Hematopoietic multipotent progenitor cell treated with erythropoietin and hydrocortisone succinate and interleukin-3 and kit ligand, for 8 days (in vitro differentiated cells): ENCODE measurements around the gene MYMK.
A peak's percentile ranks its signal among the peaks of the same experiment; 100 is the strongest.

Source experiments
- DNase-seq: peaks from one replicate; pipeline ENCODE4 v3.0.0-alpha.2; 2015

MYMK gene

DNA sequence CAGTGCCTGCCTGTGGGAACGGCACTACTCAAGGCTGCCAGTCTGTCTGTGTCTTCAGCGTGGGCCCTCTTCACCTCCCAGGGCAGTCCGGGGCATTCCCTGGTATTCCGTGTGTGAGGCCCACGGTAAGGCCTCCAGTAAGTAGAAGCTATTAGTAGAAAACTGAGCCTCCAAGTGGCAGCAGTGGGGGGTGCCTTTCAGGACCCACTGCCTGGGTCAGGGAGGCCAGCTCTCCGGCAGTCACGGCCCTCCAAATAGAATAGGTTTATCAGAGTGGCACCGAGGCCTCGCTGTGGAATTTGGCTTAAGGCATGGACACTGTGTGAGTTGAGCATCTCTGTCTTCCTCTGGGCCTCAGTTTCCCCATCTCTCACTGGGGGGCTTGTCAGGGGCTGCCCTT, 32.8 kb upstream of the MYMK start:
- DNase-seq = no peak

DNA sequence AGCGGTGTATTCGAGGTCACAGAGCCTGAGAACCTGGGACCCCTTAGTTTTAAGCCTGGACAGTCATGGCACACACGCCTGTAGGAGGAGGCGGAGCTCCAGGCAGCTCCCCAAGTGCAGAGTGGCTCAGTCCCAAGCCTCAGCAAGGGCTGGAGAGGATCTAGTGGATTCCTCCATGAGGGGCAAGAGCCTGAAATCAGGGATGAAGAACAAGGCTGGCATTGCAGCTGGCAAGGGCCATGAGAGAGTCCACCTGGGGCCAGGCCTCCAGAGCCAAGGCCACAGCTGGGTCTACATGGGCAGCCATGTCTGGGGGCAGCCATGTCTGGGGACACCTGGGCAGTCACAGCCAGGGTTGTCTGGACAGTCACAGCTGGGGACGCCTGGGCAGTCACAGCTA, 31.6 kb upstream of the MYMK start:
- no peak for DNase-seq

DNA sequence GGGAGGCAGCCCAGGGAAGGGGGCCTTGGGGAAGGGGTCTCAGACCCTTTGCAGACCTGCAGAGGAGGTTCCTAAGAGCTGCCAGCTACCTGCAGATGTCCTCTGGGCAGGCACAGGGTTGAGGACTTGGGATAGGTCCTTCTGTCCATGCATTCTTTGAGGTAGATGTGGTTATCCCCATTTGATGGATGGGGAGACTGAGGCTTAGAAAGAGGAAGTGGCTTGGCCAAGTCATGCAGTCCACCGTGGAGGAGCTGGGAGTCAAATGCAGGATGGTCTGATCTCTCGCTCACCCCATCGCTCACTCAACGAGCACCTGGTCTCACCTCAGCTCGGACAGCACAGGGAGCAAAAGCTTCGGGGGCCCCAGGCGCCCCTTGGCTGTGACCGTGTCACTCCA, 30.0 kb upstream of the MYMK start:
- DNase-seq = no peak

DNA sequence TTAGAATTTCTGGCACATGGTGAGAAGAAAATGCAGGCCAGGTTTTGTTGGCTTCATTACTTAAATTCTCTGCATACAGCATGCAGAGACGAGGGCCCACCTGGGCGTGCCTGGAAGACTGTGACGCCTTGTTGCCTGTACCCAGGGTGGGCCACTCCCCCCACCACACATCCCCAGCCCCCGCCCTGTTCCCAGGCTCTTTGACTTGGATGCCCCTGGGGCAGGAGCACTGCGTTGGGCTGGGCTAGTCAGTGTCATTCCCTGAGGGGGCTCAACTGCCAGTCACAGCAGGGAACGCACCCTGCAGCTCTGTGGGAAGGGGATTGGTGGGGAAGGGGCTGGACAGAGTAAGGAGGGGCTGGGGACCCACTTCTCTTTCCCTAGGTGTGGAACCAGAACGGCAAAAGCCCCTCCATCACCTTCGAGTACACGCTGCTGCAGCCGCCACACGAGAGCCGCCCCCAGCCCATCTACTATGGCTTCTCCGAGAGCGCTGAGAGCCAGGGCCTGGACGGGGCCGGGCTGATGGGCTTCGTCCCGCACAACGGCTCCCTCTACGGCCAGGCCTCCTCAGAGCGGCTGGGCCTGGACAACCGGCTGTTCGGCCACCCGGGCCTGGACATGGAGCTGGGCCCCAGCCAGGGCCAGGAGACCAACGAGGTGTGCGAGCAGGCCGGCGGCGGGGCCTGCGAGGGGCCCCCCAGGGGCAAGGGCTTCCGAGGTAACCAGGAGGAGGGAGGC, 29.4 kb upstream of the MYMK start:
- DNase-seq = no peak

DNA sequence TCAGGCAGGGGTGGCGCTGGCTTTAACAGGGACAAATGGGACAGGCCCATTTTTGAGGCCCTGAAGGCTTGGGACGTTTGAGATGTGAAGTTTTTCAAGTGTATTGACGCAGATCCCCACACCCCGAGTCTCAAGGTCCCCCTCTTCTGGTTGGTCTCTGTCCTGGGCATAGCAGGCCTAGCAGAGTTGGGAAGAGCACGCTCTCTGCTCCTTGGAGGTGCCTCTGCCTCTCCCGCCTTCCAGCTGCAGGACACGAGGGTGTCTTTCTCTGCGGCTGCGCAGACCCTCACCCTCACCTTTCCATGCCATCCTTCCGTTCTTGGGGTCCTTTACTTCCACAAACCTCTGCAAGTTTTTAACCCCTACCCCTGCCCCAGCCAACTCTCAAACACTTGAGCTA, 28.4 kb upstream of the MYMK start:
- no peak for DNase-seq

DNA sequence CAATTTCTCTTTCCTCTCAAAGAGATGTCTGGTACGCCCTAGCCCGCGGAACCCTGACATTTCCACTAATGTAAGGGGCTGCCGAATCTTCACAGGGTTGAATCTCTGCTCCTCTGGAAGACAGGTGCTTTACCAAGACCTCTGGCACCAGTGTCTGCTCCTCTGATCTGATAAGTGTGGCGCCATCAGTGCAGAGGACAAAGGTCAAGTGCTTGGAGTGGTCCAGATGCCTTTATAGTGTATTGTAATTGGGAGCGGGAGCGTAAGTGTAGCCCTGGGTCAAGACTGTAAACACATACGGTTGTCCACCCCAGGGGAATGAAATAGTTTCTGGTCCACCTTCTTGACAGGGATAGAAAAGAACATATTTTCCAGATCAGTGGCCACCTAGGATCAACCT, 27.5 kb upstream of the MYMK start:
- DNase-seq = no peak

DNA sequence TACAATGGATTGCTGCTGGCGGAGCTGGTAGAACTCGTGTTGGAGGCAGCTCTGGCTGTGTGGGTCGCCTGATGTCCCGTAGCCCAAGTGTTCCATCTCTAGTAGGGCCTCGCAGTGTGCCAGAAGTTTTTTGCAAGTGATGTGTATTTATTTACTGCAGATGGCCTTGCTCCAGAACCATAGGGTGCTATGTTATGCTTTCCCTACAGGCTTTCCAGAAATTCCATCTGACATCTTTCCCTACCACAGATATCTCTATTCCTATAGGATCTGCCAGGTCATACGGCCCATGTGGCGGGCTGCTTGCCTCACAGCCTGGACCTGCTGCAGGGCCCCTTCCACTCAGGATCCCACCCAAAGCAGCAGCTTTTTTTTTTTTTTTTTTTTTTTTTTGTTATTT, 26.7 kb upstream of the MYMK start:
- DNase-seq = no peak

DNA sequence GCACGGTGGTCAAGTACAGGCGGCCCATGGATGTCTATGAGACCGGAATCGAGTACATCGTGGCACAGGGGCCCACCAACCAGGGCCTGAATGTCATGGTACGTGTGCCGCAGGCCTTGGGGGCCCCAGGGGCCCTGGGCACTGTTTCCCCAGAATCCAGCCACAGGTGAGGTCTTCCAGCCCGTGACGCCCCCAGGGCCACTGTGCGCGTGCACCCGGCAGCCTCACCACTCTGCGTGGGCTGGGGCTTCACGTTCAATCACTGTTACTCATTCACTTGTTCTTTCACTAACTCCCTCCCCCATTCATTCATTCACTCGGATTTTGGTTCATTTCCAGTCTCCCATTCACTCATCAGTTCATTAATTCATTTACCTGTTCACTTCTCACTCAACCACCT, 22.4 kb upstream of the MYMK start:
- no peak for DNase-seq

DNA sequence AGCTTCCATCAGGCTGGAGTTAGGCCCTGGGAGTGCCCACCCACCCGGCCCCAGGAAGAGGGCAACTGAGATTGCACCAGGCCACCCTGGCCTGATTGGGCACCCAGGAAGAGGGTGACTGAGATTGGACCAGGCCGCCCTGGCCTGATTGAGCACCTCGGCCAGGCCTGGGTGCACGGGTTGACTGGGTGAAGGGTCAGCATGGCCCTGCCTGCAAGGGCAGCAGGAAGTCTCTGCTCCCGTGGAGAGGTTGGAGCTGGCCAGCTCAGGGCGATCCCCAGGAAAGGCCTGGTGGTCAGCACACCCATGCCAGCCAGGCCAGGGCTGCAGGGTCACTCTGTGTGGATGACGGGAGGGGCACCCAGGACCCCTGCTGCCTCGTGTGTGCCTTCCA, 21.5 kb upstream of the MYMK start:
- no peak for DNase-seq

DNA sequence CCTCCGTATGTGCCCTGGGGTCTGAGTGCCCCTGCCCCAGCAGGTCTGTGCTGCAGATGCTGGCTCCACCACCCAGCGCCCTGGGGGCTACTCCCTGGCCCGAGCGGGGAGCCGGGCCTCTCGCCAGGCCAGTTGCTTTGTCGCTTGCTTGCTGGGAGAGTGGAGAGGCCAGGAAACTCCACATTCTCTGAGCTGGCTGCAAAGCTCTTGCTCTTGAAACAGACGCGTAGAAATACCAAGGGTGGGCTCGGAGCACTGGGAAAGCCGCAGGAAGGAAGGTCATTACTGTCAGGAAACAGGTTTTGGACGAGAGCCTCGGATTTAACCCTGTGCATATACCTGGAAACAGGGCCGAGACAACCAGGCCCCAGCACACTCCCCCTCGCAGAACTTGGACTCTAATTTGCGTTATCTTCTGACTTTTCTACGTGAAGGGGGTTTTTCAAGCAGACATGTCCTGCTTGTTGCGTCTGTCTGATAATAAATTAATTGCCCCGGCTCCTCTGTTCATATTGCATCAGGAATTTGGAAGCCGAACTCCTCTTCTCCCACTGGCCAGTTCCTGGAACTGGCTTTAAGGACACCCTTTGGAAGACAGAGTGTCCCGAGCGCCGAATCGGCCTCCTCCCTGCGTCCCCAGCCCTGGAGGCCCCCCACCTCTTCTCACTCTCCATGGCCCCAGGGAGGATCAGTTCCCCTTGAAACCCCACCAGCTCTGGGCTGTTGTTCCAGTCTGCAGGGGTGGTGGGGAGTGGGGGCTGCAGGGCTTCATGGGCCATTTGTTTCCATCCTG, 20.9 kb upstream of the MYMK start:
- no peak for DNase-seq

DNA sequence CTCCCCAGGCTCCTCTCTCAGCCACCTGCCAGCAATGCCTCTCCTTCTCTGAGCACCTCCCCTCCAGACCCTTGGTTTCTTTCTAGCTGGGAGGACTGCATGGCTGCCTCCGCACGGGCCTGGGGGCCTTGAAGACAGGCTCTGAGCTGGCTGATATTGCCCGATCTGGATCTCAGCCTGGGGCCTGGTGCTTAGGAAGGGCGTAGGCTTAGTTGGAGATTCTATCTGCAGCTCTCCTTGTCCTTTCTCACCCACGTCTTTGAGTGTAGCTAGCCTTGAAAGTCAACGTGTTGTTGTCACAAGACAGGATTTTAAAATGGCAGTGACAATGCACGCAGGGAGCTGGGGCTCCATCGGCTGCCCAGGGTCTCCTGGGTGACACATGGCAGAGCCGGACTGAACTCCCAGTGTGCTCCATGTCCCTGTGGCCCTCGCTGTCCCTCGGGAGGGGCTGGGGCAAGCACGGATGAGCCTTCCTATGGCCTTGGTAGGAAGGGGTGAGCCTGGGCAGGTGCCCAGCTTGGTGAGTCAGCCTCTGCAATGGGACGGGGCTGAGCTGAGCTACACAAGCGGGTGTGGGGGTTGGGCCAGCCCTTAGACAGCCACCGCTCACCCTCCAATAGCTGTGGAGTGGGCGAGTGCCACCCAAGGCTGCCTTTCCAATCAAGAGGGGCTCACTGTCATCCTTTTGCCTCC, 19.2 kb upstream of the MYMK start:
- DNase-seq = peak; percentile 48

DNA sequence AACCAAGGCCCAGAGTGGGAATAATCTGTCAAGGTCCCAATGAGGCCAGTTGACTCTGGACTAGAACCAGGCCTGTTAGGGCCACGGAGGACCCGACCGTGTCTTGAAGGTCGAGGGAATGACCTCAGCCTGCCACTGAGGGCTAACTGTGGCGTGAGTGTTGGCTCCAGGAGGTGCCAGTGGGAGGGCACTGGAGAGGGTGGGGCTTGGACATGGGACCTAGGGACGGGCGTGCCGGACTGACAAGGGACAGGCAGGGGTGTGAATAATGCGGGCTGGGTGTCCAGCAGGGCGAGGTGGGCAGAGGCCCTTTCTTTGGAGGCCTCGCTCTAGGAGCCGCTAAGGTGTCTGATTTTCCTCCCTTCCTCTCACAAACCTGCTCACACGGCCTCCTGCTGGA, 17.2 kb upstream of the MYMK start:
- no peak for DNase-seq

DNA sequence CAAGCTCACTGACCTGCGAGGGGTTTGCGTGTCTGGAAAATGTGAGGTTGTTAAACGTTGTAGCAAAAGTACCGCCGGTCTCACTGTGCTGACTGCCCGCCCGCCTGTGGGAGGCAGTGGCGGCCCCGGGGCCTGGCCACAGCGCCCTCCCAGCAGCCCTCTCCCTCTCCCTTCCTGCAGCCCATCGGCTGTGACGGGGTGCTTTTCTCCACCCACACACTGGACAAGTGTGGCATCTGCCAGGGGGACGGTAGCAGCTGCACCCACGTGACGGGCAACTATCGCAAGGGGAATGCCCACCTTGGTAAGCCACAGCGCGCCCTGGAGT, 15.9 kb upstream of the MYMK start:
- no peak for DNase-seq

DNA sequence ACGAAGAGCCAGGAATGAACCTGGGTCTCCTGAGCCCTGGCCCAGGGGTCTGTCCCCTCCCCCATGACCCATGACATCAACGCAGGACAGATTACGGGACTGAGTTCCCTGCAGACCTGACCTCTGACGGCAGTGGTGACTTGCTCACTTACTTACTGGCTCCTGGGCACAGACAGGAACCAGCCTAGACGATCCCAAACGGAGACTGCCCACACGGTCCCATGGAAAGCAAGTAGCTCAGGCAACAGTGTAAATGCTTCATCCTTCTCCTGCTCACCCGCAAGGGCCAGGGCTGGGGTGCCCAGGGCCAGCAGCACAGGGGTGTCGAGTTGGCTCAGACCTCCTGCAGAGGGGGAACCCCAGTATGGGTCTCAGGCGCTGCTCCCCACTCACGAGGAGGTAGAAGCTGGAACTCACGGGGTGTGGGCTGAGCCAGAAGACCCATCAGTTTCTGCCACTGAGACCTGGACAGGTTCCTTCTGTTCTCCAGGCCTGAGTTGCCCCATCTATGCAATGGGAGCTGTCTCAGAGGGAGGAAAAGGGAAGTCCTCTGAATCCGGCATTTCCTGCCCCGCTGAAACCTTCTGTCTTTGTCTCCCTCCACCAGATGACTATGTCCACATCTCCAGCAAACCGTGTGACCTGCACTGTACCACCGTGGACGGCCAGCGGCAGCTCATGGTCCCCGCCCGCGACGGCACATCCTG, 15.4 kb upstream of the MYMK start:
- no peak for DNase-seq

DNA sequence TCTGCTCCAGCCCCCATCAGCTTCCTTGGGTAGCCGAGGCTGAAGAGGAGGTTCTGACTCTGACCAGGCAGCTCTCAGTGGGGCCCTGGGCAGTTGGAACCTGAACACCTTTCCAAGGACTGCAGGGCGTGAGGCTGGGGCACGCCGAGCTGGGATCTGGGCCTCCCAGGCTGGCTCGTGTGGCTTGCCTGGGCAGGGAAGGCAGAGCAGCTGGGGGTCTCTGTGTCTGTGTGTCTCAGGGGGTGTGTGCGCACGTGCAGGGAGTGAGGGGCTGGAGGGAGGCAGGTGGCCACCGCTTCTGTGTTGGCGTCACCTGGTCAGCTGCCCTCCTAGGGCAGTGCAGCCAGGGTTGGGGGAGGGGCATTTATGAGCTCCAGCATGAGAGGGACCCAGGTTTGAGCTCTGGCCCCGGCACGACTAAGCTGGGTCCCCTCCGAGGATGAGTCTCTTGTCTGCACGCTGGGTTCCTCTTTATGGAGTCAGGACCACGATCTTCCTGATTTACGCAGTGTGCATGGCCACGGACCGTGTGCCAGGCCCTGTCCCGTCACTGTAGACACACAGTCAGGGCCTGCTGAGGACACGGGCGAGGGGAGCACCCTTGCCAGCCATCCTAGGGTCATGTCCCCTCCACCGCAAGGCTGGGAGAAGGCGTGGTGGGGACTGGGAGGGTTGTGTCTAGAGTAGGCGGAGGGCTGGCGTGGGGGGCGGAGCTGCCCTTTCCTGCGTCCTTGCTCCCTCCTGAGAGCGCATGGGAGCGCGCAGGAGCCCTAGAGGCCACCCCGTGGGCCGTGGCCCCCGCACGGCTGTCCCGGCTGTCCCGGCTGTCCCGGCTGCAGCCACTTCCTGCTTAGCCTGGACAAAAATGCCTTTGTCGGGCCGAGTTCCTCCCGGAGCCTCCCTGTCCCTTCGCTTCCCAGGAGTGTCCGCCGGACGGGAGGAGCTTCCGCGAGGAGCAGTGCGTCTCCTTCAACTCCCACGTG, 14.4 kb upstream of the MYMK start:
- no peak for DNase-seq

DNA sequence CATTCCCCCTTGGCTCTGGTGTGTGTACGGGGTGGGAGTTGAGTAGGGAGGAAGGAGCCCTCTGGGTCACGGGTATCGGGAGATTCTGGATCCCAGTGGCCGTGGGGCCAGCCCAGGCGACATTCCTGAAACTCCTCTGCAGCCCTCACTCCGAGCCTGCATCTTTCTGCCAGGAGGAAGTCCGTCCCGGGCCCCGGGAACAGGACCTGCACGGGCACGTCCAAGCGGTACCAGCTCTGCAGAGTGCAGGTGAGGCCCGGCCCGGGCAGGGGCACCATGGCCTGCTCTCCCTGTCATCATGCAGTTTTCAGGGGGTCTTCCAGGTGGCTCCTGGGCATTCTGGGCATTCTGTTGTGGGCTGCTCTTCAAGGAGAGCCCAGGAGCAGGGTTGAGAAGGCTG, 13.4 kb upstream of the MYMK start:
- no peak for DNase-seq

DNA sequence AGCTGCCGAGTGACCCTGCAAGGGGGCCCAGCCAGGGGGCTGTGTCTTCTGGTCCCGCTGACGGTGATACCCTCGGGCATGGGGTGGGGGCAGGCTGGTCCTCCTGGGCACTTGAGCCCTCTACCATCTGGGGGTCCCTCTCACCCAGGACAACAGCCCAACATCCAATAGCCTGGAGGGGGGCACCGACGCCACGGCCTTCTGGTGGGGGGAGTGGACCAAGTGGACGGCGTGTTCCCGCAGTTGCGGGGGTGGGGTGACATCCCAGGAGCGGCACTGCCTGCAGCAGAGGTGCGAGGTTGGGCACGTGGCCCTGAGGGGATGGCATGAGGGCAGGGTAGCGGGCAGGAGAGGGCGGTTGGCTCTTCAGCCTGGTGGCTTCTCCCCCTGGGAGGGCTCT, 12.5 kb upstream of the MYMK start:
- DNase-seq = no peak

DNA sequence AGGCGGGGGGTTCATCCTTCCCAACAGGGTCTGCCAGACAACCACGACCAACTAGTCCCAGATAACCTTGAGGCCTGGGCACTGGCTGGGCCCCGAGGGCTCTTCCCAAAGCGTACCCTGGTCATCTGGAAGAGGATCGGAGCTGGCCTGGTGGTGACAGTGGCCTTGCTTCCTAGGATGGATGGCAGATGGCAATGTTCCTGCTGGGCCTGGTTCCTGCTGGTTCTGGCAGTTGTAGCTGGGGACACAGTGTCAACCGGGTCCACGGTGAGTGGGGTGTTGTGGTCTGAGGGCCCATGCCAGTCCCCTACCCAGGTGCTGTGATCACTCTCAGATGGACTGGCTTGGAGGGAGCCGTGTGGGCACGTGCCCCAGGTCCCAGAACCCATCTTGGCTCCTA, 11.8 kb upstream of the MYMK start:
- DNase-seq = no peak

DNA sequence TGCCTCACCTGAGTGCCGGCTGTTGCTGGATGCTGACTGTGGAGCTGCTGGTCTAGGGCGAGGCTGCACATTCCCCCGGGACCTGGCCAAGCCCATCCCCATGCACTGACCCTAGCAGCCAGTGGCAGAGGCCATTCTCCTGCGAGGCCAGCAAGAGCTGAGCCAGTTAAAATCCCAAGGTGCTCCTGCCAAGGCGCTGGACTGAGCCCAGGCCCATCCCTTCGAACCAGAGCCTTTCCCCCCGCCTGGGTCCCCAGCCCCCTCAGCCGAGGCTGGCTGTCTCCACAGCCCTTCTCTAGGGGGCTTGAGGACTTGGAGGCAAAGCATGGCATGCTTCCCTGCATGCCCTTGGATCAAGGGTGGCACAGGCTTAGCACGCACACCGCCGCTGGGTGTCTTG, 11.3 kb upstream of the MYMK start:
- DNase-seq = no peak

DNA sequence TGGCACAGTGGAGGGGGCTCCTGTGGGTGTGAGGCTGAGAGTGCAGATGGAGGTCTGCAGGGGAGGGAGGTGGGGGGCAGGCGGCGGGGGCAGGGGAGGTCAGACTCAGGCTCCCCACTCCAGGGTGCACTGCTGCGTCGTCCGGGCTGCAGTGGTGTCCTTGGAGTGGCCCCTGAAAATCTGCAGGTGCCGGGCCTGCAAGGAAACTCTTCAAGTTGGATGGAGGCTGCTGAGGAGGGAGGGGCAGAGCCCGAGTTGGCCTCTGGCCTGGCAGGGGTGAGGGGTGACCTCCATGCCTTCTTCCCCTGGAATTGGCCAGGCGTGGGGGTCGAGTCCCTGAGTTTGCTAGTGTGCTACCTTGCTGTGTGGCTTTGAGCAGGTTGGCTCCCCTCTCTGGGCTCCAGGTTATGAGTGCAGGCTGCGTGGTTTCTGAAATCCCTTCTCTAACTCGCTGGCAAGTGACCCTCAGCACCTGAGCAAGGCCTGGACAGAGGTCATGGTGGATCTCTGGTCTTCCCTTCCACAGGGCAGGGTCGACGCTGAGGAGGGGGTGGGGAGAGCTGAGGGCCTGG, 10.6 kb upstream of the MYMK start:
- no peak for DNase-seq

DNA sequence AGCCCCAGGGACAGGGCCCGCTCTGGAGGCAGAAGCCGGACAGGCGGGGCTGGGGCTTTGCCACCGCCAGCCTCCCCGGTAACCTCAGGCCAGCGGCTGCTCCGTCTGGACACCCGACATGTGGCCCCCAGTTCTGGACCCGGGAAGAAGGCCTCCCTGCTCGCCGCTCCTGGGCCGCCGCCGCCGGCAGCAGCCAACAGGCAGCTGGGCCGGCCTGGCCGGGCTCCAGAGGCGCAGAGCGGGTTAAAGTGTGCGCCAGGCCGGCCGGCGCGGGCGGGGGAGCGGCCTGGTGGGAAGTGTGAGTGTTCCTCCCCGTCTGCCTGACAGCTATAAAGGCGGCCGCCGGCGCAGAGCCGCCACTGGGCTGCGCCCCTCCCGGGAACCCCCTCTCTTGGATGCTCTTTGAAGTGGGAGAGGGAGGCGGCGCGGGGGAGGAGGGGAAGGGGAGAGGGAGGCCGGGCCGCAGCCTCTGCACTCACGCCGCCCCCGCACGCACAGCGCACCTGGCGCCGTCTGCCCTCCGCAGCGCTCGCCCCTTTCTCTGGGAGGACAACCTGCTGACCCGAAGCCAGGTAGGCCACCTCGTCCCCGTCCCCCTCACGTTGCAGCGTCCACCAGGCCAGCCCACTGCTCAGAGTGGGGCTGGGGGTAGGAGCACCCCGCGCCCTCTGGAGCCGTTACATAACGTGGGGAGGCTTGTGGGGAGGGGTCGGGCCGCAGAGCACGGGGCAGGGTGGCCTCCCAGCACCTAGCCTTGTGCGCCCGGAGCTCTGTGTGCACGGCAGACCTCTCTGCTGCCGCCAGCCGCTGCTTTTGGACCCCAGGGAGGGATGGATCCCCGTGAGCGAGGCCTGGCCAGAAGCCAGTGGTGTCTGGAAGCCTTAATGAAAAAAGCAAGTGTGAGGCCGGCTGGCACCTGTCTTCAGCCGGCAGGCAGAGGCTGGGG, 9.9 kb upstream of the MYMK start, which contains the start of gene ADAMTSL2:
Gene ADAMTSL2, plus strand, starts transcription at position 359 of the 946 bp plus-strand sequence. CDS start 2,009 bp downstream, outside the sequence.
- peak; percentile 41 for DNase-seq
